AG08395 (cell line): Measurements from ENCODE around the gene FGFBP1.

Experiments used
- DNase-seq: peaks from one replicate; pipeline ENCODE4 v3.0.0; 2012; ENCODE audit warnings: mixed read lengths, low spot score

FGFBP1 gene

GRCh38 chr4:15938640-15939039 lies at the start of gene FGFBP1:
TSS of gene FGFBP1 (minus strand) at chr4:15938740. CDS start at chr4:15936632, 2,108 bp downstream.
- DNase-seq: no peak

GRCh38 chr4:15988222-15988621 lies 49.7 kb upstream of the FGFBP1 start:
- DNase-seq: no peak

- no peak for DNase-seq
Observed at GRCh38 chr4:15986907-15987306, 48.4 kb upstream of the FGFBP1 start.

GRCh38 chr4:15983610-15984009 lies 45.1 kb upstream of the FGFBP1 start:
- DNase-seq: no peak

- no peak for DNase-seq
Observed at GRCh38 chr4:15982842-15983524, 44.4 kb upstream of the FGFBP1 start.

- DNase-seq: peak; percentile 10
Observed at GRCh38 chr4:15976456-15977447, 38.2 kb upstream of the FGFBP1 start.

- DNase-seq: no peak
Observed at GRCh38 chr4:15971068-15971801, 32.7 kb upstream of the FGFBP1 start.

GRCh38 chr4:15968551-15969300 lies 30.2 kb upstream of the FGFBP1 start:
- no peak for DNase-seq

GRCh38 chr4:15965325-15965724 lies 26.8 kb upstream of the FGFBP1 start:
- no peak for DNase-seq

- DNase-seq: no peak
Observed at GRCh38 chr4:15964159-15964558, 25.6 kb upstream of the FGFBP1 start.

- no peak for DNase-seq
Observed at GRCh38 chr4:15963576-15963975, 25.0 kb upstream of the FGFBP1 start.

- DNase-seq: peak; percentile 63
Observed at GRCh38 chr4:15963001-15963451, 24.5 kb upstream of the FGFBP1 start, which contains the start of gene FGFBP2. TSS of gene FGFBP2 (minus strand) at chr4:15963175. CDS start at chr4:15963129, 46 bp downstream.

- no peak for DNase-seq
Observed at GRCh38 chr4:15961781-15962510, 23.4 kb upstream of the FGFBP1 start.

GRCh38 chr4:15958562-15958961 lies 20.0 kb upstream of the FGFBP1 start:
- no peak for DNase-seq

- peak; percentile 78 for DNase-seq
Observed at GRCh38 chr4:15956179-15956850, 17.8 kb upstream of the FGFBP1 start.

GRCh38 chr4:15955670-15956069 lies 17.1 kb upstream of the FGFBP1 start:
- no peak for DNase-seq

GRCh38 chr4:15953625-15954024 lies 15.1 kb upstream of the FGFBP1 start:
- no peak for DNase-seq

GRCh38 chr4:15951781-15952180 lies 13.2 kb upstream of the FGFBP1 start:
- no peak for DNase-seq

- no peak for DNase-seq
Observed at GRCh38 chr4:15948826-15949225, 10.3 kb upstream of the FGFBP1 start.

GRCh38 chr4:15947684-15948083 lies 9.1 kb upstream of the FGFBP1 start:
- DNase-seq: no peak
